G401 (cell line): Measurements from ENCODE around the gene ZCCHC24. TPM values are rescaled to one million over a fixed set of nuclear protein-coding genes. Genes with fewer than 3 reads are reported as not detected.
A peak's percentile ranks its signal among the peaks of the same experiment; 100 is the strongest.

Experiments
- DNase-seq: peaks from one replicate; pipeline ENCODE4 v3.0.0-alpha.2; 2015; ENCODE audit warnings: low spot score
- in situ Hi-C: cut with HindIII; loops from 2 replicates; pipeline ENCODE4 v1.10.0; 2016; ENCODE audit warnings: low sequenced_read_pairs, mixed read lengths
- total RNA-seq: library from RNA; depleted of rRNA; stranded (reverse); fragments of >200 nt; shearing (Covaris generic); gene quantifications from 2 replicates; pipeline ENCODE4 v1.2.3, GENCODE V29; 2014

ZCCHC24 gene
- total RNA-seq, 1 experiment from 2014 or later = 6.8 TPM

GRCh38 chr10:79380946-79381721 lies 64.3 kb downstream of the ZCCHC24 start:
- in situ Hi-C loops = no loop called here
- DNase-seq = no peak

GRCh38 chr10:79380125-79380945 lies 65.1 kb downstream of the ZCCHC24 start:
- in situ Hi-C loops = no loop called here
- DNase-seq = no peak

GRCh38 chr10:79379512-79380124 lies 65.8 kb downstream of the ZCCHC24 start:
- in situ Hi-C loops = no loop called here
- DNase-seq = no peak

GRCh38 chr10:79378647-79379511 lies 66.5 kb downstream of the ZCCHC24 start:
- in situ Hi-C loops = no loop called here
- no peak for DNase-seq

GRCh38 chr10:79378383-79378646 lies 67.1 kb downstream of the ZCCHC24 start:
- DNase-seq = no peak
- in situ Hi-C loops = no loop called here

GRCh38 chr10:79377557-79378382 lies 67.7 kb downstream of the ZCCHC24 start:
- in situ Hi-C loops = no loop called here

GRCh38 chr10:79376751-79377556 lies 68.5 kb downstream of the ZCCHC24 start:
- in situ Hi-C loops = no loop called here
- DNase-seq = no peak

More at GRCh38 chr10:79377557-79378382, 67.7 kb downstream of the ZCCHC24 start:
- no peak for DNase-seq

GRCh38 chr10:79376078-79376628 lies 69.3 kb downstream of the ZCCHC24 start:
- in situ Hi-C loops = no loop called here
- DNase-seq = no peak

- in situ Hi-C loops = no loop called here
- DNase-seq = no peak
Observed at GRCh38 chr10:79375321-79376077, 69.9 kb downstream of the ZCCHC24 start.

- in situ Hi-C loops = no loop called here
- DNase-seq = peak; percentile 70
Observed at GRCh38 chr10:79374312-79375191, 70.9 kb downstream of the ZCCHC24 start.

- in situ Hi-C loops = no loop called here
- DNase-seq = no peak
Observed at GRCh38 chr10:79372871-79373270, 72.6 kb downstream of the ZCCHC24 start.

- DNase-seq = no peak
- in situ Hi-C loops = no loop called here
Observed at GRCh38 chr10:79367426-79368189, 77.8 kb downstream of the ZCCHC24 start.

GRCh38 chr10:79361726-79362397 lies 83.6 kb downstream of the ZCCHC24 start:
- no peak for DNase-seq
- in situ Hi-C loops = no loop called here

GRCh38 chr10:79360499-79361342 lies 84.7 kb downstream of the ZCCHC24 start:
- in situ Hi-C loops = no loop called here
- DNase-seq = no peak
